ENCODE data around the gene C11orf65.

DNA sequence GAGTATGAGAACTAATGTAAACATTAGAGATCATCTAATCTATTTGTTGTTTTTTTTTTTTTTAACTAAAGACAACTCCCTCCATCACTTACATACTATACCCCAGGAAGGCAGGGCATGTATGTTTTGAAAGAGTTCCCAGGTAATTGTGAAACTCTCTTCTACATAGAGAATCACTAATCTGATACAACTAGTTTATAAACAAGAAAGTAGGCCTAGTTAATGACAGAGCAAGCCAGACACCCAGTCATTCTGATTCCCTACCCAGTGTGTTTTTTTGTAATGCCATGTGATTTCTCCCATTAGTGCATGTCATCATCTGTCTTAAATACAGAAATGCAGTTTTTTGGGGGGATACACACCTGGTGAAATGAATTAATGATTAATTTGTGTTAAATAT, 120.9 kb downstream of the C11orf65 start:
- TF ChIP-seq, protein P1, sequence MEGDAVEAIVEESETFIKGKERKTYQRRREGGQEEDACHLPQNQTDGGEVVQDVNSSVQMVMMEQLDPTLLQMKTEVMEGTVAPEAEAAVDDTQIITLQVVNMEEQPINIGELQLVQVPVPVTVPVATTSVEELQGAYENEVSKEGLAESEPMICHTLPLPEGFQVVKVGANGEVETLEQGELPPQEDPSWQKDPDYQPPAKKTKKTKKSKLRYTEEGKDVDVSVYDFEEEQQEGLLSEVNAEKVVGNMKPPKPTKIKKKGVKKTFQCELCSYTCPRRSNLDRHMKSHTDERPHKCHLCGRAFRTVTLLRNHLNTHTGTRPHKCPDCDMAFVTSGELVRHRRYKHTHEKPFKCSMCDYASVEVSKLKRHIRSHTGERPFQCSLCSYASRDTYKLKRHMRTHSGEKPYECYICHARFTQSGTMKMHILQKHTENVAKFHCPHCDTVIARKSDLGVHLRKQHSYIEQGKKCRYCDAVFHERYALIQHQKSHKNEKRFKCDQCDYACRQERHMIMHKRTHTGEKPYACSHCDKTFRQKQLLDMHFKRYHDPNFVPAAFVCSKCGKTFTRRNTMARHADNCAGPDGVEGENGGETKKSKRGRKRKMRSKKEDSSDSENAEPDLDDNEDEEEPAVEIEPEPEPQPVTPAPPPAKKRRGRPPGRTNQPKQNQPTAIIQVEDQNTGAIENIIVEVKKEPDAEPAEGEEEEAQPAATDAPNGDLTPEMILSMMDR (tag by site-specific recombination; IDR thresholded peaks at IDR 0.05): no peak
- TF ChIP-seq SCRT2 (tag by site-specific recombination; IDR thresholded peaks at IDR 0.05) (no peak), ZNF514 (tag by site-specific recombination; IDR thresholded peaks at IDR 0.05) (no peak), ZNF701 (tag by site-specific recombination; IDR thresholded peaks at IDR 0.05) (no peak), ZNF155 (tag by site-specific recombination; IDR thresholded peaks at IDR 0.05) (no peak), BCL11B (tag by site-specific recombination; IDR thresholded peaks at IDR 0.05; ENCODE audit: low read depth) (no peak), YY1 (tag by site-specific recombination; IDR thresholded peaks at IDR 0.05) (no peak), ZNF747 (tag by site-specific recombination; IDR thresholded peaks at IDR 0.05) (no peak)
- TF ChIP-seq, protein P2, sequence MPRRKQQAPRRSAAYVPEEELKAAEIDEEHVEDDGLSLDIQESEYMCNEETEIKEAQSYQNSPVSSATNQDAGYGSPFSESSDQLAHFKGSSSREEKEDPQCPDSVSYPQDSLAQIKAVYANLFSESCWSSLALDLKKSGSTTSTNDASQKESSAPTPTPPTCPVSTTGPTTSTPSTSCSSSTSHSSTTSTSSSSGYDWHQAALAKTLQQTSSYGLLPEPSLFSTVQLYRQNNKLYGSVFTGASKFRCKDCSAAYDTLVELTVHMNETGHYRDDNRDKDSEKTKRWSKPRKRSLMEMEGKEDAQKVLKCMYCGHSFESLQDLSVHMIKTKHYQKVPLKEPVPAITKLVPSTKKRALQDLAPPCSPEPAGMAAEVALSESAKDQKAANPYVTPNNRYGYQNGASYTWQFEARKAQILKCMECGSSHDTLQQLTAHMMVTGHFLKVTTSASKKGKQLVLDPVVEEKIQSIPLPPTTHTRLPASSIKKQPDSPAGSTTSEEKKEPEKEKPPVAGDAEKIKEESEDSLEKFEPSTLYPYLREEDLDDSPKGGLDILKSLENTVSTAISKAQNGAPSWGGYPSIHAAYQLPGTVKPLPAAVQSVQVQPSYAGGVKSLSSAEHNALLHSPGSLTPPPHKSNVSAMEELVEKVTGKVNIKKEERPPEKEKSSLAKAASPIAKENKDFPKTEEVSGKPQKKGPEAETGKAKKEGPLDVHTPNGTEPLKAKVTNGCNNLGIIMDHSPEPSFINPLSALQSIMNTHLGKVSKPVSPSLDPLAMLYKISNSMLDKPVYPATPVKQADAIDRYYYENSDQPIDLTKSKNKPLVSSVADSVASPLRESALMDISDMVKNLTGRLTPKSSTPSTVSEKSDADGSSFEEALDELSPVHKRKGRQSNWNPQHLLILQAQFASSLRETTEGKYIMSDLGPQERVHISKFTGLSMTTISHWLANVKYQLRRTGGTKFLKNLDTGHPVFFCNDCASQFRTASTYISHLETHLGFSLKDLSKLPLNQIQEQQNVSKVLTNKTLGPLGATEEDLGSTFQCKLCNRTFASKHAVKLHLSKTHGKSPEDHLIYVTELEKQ (tag by site-specific recombination; IDR thresholded peaks at IDR 0.05; ENCODE audit: borderline replicate concordance): no peak
- TF ChIP-seq, protein P3, sequence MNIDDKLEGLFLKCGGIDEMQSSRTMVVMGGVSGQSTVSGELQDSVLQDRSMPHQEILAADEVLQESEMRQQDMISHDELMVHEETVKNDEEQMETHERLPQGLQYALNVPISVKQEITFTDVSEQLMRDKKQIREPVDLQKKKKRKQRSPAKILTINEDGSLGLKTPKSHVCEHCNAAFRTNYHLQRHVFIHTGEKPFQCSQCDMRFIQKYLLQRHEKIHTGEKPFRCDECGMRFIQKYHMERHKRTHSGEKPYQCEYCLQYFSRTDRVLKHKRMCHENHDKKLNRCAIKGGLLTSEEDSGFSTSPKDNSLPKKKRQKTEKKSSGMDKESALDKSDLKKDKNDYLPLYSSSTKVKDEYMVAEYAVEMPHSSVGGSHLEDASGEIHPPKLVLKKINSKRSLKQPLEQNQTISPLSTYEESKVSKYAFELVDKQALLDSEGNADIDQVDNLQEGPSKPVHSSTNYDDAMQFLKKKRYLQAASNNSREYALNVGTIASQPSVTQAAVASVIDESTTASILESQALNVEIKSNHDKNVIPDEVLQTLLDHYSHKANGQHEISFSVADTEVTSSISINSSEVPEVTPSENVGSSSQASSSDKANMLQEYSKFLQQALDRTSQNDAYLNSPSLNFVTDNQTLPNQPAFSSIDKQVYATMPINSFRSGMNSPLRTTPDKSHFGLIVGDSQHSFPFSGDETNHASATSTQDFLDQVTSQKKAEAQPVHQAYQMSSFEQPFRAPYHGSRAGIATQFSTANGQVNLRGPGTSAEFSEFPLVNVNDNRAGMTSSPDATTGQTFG (tag by site-specific recombination; IDR thresholded peaks at IDR 0.05; ENCODE audit: borderline replicate concordance): no peak

All from HEK293 (cell line).